T-helper 1 cell treated with Interleukin-12 subunit alpha and Interleukin-12 subunit beta and Interleukin-4 antibody, amounts not matched to agents 30 ng/mL and 1 ng/mL, for 36 hours (primary cell): ENCODE measurements around the gene MFF. TPM values are rescaled to one million over a fixed set of nuclear protein-coding genes. Genes with fewer than 3 reads are reported as not detected.

Experiments used
- intact Hi-C: fragments of 100-400 bp; cut with micrococcal nuclease; formaldehyde crosslinking; loops from one replicate; pipeline ENCODE4 v1.15.1; 2024
- total RNA-seq: library from RNA; stranded (reverse); gene quantifications from 2 replicates; pipeline ENCODE4 v1.2.3, GENCODE V29; 2022

The MFF gene
- total RNA-seq, 1 donor from 2014 or later = 63.9 TPM

GRCh38 chr2:227404585-227405271 is 79.7 kb downstream of the MFF start:
- intact Hi-C loops = loop anchor here (10.0 kb wide), 1 partner anchor 460 kb away; no protein-coding TSS in a partner anchor

DNA sequence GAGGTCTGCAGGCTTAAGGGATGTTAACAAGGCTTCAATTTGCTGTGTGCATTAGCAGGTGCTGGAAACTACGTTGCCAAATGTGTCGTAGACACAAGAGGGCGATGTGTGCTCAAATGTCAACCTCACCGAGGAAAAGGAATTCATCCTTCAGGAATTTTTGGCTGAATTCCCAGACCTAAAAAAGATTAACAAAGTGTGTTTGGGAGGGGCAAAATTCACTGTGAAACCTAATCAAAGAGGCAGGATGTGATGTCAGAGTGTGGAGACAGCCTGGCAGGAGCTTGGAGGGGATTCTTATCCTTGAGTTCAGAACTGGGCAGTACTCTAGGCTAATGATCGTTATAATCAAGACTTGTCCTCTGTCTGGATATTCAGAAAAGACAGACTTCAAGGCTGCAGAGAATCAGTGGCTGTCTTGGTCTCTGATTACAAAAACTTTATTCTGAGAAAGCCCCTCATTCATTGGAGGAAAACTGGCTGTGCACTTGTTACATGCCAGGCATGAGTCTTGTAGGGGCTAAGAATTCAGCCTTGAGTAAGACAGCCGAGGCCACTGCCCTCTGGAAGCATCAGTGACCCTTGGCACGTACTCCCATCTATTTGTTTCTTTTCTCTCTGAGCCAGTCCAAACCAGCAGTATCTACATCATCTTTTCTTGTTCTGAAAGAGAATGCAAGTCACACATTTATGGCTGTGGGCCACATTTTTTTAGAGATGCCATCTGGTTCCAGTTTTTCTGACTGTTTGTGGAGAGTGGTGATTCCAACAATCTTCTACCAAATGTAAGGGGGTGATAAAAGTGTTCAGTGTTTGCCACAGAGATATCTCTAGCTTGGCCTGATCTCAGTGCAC is 81.4 kb downstream of the MFF start:
- intact Hi-C loops = loop anchor here (1.0 to 10.0 kb wide), 3 partner anchors 252 to 458 kb away; no protein-coding TSS in a partner anchor

Other genes with a start within 250 kb of the MFF start
- not detected in 2 replicates for gene COL4A4, start 161.0 kb upstream of the MFF start, total RNA-seq
- gene COL4A3, start 160.6 kb upstream of the MFF start, total RNA-seq = not detected in 2 replicates
- not detected in 2 replicates for gene TM4SF20, start 54.1 kb downstream of the MFF start, total RNA-seq
- gene SCYGR1, start 62.7 kb downstream of the MFF start, total RNA-seq = not detected in 2 replicates
- gene AGFG1, start 146.9 kb downstream of the MFF start, total RNA-seq = 74.0 and 76.4 TPM in 2 replicates